HEK293 (cell line): ENCODE measurements around the gene LYPD6B.

Source experiments
- CTCF ChIA-PET: fragments of 350-600 bp; formaldehyde crosslinking; extraction: SDS; loops from one replicate; lab custom pipeline; 2021; ENCODE audit warnings: antibody characterized with exemption; lab: Yijun Ruan, JAX
- POLR2A ChIA-PET: fragments of 300-600 bp; formaldehyde crosslinking; extraction: SDS; loops from one replicate; lab custom pipeline; 2020; ENCODE audit warnings: antibody characterized with exemption, inconsistent platforms; lab: Yijun Ruan, JAX
- H3K27ac ChIP-seq: fragments of 200-500 bp; sonication (Bioruptor generic); 2 replicates; pipeline ENCODE4 v1.5.1; 2014; ENCODE audit warnings: low read depth, low read length, control low read depth, inconsistent platforms; ENCODE audit errors: extremely low read depth
- H3K36me3 ChIP-seq, 2 experiments: fragments of 200-500 bp in 1 of 2; sonication (Bioruptor generic) in 1 of 2; 1 replicate in 1 of 2; 2 replicates in 1 of 2; pipeline ENCODE4 v1.5.1; 2014 to 2017; ENCODE audit warnings: inconsistent platforms in 2 of 2, low read length in 2 of 2; ENCODE audit not compliant: control insufficient read depth in 2 of 2, insufficient read depth in 1 of 2
- H3K4me1 ChIP-seq: fragments of 200-500 bp; sonication (Bioruptor generic); 2 replicates; pipeline ENCODE4 v1.5.1; 2014; ENCODE audit warnings: mild to moderate bottlenecking, low read length, inconsistent platforms; ENCODE audit not compliant: control insufficient read depth, insufficient read depth
- H3K4me3 ChIP-seq: 2 replicates; pipeline ENCODE4 v1.5.1; 2011; ENCODE audit warnings: low read depth, mild to moderate bottlenecking, control low read depth, low read length, moderate library complexity
- H3K9me3 ChIP-seq: fragments of 200-500 bp; sonication (Bioruptor generic); 2 replicates; pipeline ENCODE4 v1.5.1; 2014; ENCODE audit warnings: low read depth, low read length, inconsistent platforms; ENCODE audit not compliant: control insufficient read depth, insufficient read depth
- BCL11B ChIP-seq: fragments of 450-650 bp; formaldehyde crosslinking; IDR thresholded peaks from 2 replicates; pipeline ENCODE4 v1.5.1; 2016; ENCODE audit warnings: low read depth, missing biosample characterization, missing genetic modification characterization
- EGR2 ChIP-seq: fragments of 450-650 bp; formaldehyde crosslinking; IDR thresholded peaks from 2 replicates; pipeline ENCODE4 v1.5.1; 2016; ENCODE audit warnings: low read depth, missing biosample characterization, missing genetic modification characterization
- FEZF1 ChIP-seq: fragments of 450-650 bp; formaldehyde crosslinking; IDR thresholded peaks from 2 replicates; pipeline ENCODE4 v1.5.1; 2016; ENCODE audit warnings: missing biosample characterization, missing genetic modification characterization
- GFI1B ChIP-seq: fragments of 450-650 bp; formaldehyde crosslinking; IDR thresholded peaks from 2 replicates; pipeline ENCODE4 v1.5.1; 2016; ENCODE audit warnings: missing biosample characterization, missing genetic modification characterization
- KLF1 ChIP-seq: fragments of 450-650 bp; formaldehyde crosslinking; IDR thresholded peaks from 2 replicates; pipeline ENCODE4 v1.5.1; 2016; ENCODE audit warnings: missing biosample characterization, missing genetic modification characterization
- KLF10 ChIP-seq: fragments of 450-650 bp; IDR thresholded peaks from 2 replicates; pipeline ENCODE4 v1.5.1; 2018; ENCODE audit warnings: missing biosample characterization, mild to moderate bottlenecking, missing genetic modification characterization
- REPIN1 ChIP-seq: fragments of 450-650 bp; formaldehyde crosslinking; IDR thresholded peaks from 2 replicates; pipeline ENCODE4 v1.5.1; 2017; ENCODE audit warnings: missing biosample characterization, missing genetic modification characterization, low read depth
- SETDB1 ChIP-seq: IDR thresholded peaks from one replicate; pipeline ENCODE4 v1.6.1; 2017; ENCODE audit warnings: mild to moderate bottlenecking, low read length, moderate library complexity, mixed read lengths; ENCODE audit not compliant: insufficient read length
- SP2 ChIP-seq: fragments of 450-650 bp; formaldehyde crosslinking; IDR thresholded peaks from 2 replicates; pipeline ENCODE4 v1.5.1; 2016; ENCODE audit warnings: missing biosample characterization, missing genetic modification characterization
- SP3 ChIP-seq: fragments of 450-650 bp; formaldehyde crosslinking; IDR thresholded peaks from 2 replicates; pipeline ENCODE4 v1.5.1; 2016; ENCODE audit warnings: missing biosample characterization, missing genetic modification characterization
- ZBTB7A ChIP-seq: fragments of 450-650 bp; formaldehyde crosslinking; IDR thresholded peaks from 2 replicates; pipeline ENCODE4 v1.5.1; 2016; ENCODE audit warnings: low read depth, missing biosample characterization, missing genetic modification characterization
- ZFP37 ChIP-seq: fragments of 450-650 bp; formaldehyde crosslinking; IDR thresholded peaks from 2 replicates; pipeline ENCODE4 v1.5.1; 2016; ENCODE audit warnings: missing biosample characterization, missing genetic modification characterization
- ZFP41 ChIP-seq: fragments of 450-650 bp; formaldehyde crosslinking; IDR thresholded peaks from 2 replicates; pipeline ENCODE4 v1.5.1; 2016; ENCODE audit warnings: missing biosample characterization, missing genetic modification characterization, borderline replicate concordance
- ZNF2 ChIP-seq: fragments of 450-650 bp; formaldehyde crosslinking; IDR thresholded peaks from 2 replicates; pipeline ENCODE4 v1.5.1; 2016; ENCODE audit warnings: missing biosample characterization, missing genetic modification characterization
- ZNF202 ChIP-seq: fragments of 450-650 bp; formaldehyde crosslinking; IDR thresholded peaks from 2 replicates; pipeline ENCODE4 v1.5.1; 2016; ENCODE audit warnings: missing biosample characterization, missing genetic modification characterization, borderline replicate concordance
- ZNF223 ChIP-seq: fragments of 450-650 bp; formaldehyde crosslinking; IDR thresholded peaks from 2 replicates; pipeline ENCODE4 v1.5.1; 2016; ENCODE audit warnings: missing biosample characterization, missing genetic modification characterization
- ZNF23 ChIP-seq: fragments of 450-650 bp; formaldehyde crosslinking; IDR thresholded peaks from 2 replicates; pipeline ENCODE4 v1.5.1; 2016; ENCODE audit warnings: missing biosample characterization, missing genetic modification characterization, borderline replicate concordance
- ZNF311 ChIP-seq: fragments of 450-650 bp; formaldehyde crosslinking; IDR thresholded peaks from 2 replicates; pipeline ENCODE4 v1.5.1; 2017; ENCODE audit warnings: missing biosample characterization, missing genetic modification characterization, borderline replicate concordance
- ZNF37A ChIP-seq: fragments of 450-650 bp; IDR thresholded peaks from 2 replicates; pipeline ENCODE4 v1.5.1; 2018; ENCODE audit warnings: missing biosample characterization, missing genetic modification characterization
- ZNF433 ChIP-seq: fragments of 450-650 bp; formaldehyde crosslinking; IDR thresholded peaks from 2 replicates; pipeline ENCODE4 v1.5.1; 2016; ENCODE audit warnings: missing biosample characterization, missing genetic modification characterization, low read depth
- ZNF544 ChIP-seq: fragments of 450-650 bp; formaldehyde crosslinking; IDR thresholded peaks from 2 replicates; pipeline ENCODE4 v1.5.0; 2017; ENCODE audit warnings: missing biosample characterization, missing genetic modification characterization
- ZNF561 ChIP-seq: fragments of 450-650 bp; IDR thresholded peaks from 2 replicates; pipeline ENCODE4 v1.5.1; 2018; ENCODE audit warnings: missing biosample characterization, missing genetic modification characterization, borderline replicate concordance
- ZNF621 ChIP-seq: fragments of 450-650 bp; formaldehyde crosslinking; IDR thresholded peaks from 2 replicates; pipeline ENCODE4 v1.5.1; 2017; ENCODE audit warnings: missing biosample characterization, missing genetic modification characterization
- ZNF777 ChIP-seq: fragments of 450-650 bp; formaldehyde crosslinking; IDR thresholded peaks from 2 replicates; pipeline ENCODE4 v1.5.1; 2017; ENCODE audit warnings: missing biosample characterization, missing genetic modification characterization, borderline replicate concordance
- ZNF785 ChIP-seq: fragments of 450-650 bp; formaldehyde crosslinking; IDR thresholded peaks from 2 replicates; pipeline ENCODE4 v1.5.1; 2016; ENCODE audit warnings: missing biosample characterization, missing genetic modification characterization
- TF ChIP-seq, protein P1 (sequence below): fragments of 450-650 bp; formaldehyde crosslinking; IDR thresholded peaks from 2 replicates; pipeline ENCODE4 v1.5.1; 2016; ENCODE audit warnings: missing biosample characterization, missing genetic modification characterization
- TF ChIP-seq, protein P2 (sequence below): fragments of 450-650 bp; formaldehyde crosslinking; IDR thresholded peaks from 2 replicates; pipeline ENCODE4 v1.5.1; 2016; ENCODE audit warnings: missing biosample characterization, missing genetic modification characterization
- TF ChIP-seq, protein P3 (sequence below): fragments of 450-650 bp; formaldehyde crosslinking; IDR thresholded peaks from 2 replicates; pipeline ENCODE4 v1.5.1; 2017; ENCODE audit warnings: missing biosample characterization, missing genetic modification characterization
- TF ChIP-seq, protein P4 (sequence below): fragments of 450-650 bp; formaldehyde crosslinking; IDR thresholded peaks from 2 replicates; pipeline ENCODE4 v1.5.1; 2016; ENCODE audit warnings: missing biosample characterization, missing genetic modification characterization, low read depth

Gene LYPD6B

DNA sequence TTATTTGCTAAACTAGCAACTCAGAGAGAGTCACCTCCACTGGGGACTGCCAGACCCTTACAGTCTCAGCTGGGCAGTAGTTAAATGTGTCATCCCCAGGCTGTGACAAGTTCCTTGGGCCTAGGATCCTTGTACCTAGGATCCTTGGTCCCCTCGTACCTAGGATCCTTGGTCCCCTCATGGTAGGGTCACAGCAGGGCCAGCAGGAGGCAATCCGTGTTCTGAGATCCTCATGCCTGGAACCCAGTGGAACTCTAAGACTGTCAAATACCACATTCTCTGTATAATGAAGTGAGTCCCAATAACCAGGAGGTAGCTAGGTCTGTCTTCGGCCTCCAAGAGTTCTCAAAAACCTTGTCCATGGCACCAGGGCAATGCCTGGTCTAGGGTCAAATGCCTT, 60.8 kb downstream of the LYPD6B start:
- H3K4me1 ChIP-seq: no peaks in the 10 kb centered on the region
- no peaks in the 10 kb centered on the region for H3K9me3 ChIP-seq
- no peak overlapping the region for H3K27ac ChIP-seq
- POLR2A ChIA-PET: no interaction called here
- TF ChIP-seq ZNF777 (tag by site-specific recombination) (no peak), SP3 (no peak), ZFP37 (no peak), KLF1 (tag by site-specific recombination) (no peak), SP2 (no peak), GFI1B (tag by site-specific recombination) (no peak), ZNF202 (tag by site-specific recombination) (no peak)
- TF ChIP-seq, protein P1, sequence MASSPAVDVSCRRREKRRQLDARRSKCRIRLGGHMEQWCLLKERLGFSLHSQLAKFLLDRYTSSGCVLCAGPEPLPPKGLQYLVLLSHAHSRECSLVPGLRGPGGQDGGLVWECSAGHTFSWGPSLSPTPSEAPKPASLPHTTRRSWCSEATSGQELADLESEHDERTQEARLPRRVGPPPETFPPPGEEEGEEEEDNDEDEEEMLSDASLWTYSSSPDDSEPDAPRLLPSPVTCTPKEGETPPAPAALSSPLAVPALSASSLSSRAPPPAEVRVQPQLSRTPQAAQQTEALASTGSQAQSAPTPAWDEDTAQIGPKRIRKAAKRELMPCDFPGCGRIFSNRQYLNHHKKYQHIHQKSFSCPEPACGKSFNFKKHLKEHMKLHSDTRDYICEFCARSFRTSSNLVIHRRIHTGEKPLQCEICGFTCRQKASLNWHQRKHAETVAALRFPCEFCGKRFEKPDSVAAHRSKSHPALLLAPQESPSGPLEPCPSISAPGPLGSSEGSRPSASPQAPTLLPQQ (tag by site-specific recombination): no peak
- TF ChIP-seq, all 188 proteins: peak for 0
- Histone ChIP-seq H3K36me3 (no peaks in the 10 kb centered on the region), H3K4me3 (no peak overlapping the region)
- CTCF ChIA-PET: interaction anchor here (0.6 to 0.9 kb wide), 2 partner anchors 14 to 186 kb away, joined by 3 to 4 read pairs; no protein-coding TSS in a partner anchor

DNA sequence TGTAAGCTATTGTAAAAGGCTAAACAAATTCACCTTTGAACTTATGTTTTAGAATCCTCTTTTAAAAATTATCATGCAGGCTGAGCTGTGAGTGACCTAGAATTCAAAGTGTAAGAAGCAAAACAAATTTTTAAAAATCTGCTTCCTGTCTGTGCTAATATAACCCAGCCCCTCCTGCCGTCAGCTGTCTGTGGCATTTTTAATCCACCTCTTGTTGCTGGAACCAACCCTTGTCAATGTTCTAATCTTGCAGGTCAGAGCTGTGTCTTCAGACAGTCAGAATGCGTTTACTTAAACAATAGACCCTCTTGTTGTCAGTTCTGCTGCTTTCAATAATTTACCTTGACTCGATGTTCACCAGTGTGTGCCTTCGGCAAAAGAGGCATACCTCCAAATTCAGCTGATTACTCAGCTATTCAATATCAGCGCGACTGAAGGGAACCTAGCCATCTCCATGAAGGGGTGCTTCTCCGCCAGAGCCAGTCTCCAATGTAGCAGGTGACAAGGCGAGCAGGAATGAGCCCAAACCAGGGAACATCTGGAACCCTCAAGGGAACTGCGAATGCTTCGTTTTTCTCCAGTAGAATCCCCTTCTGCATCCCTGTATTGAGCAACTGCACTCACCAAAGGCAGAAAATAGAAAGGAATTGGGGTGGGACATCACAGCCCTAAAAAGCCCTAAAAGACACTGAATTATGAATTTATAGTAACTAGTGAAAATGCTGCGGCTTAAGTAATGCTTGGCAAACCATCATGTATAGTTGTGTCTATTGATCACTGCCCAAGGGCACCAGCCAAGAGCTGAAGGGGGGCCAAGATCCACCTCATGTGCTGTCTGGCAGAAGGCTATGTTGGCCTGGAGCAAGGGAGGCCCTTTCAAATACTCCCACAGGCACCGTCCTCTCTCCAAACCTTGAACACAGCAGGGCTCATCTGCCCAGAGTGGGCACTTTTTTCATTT, 62.5 kb downstream of the LYPD6B start:
- POLR2A ChIA-PET: no interaction called here

DNA sequence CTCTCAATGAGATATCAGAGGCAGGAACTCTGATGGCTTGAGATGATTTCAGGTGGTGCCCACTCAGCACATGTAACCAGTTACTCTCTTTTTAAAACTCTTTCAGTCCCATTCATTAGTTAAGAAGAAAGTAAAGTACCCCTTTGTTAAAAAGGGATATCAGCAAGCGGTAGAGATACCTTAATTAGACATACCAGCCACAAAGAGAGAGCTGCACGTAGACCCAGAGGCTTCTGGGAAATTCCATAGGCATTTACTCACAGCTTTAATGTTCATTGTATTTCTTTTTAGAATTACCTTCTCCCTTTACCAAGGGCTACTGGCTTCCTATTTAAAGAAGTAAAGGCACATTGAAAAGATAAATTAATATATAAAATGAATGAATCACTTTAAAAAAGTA, 63.3 kb downstream of the LYPD6B start:
- Histone ChIP-seq H3K27ac (no peak overlapping the region), H3K36me3 (no peaks in the 10 kb centered on the region), H3K4me3 (no peak overlapping the region), H3K4me1 (no peaks in the 10 kb centered on the region), H3K9me3 (no peaks in the 10 kb centered on the region)
- ChIA-PET CTCF (interaction anchor here (0.8 to 1.2 kb wide), 2 partner anchors 20 to 472 kb away, joined by 3 to 5 read pairs; no protein-coding TSS in a partner anchor), POLR2A (no interaction called here)
- TF ChIP-seq ZFP37 (no peak), ZNF433 (tag by site-specific recombination) (no peak), ZNF2 (tag by site-specific recombination) (no peak), REPIN1 (tag by site-specific recombination) (no peak), ZNF561 (tag by site-specific recombination) (no peak), ZFP41 (no peak), ZBTB7A (no peak), BCL11B (tag by site-specific recombination) (no peak), SETDB1 (no peak)
- TF ChIP-seq, protein P2, sequence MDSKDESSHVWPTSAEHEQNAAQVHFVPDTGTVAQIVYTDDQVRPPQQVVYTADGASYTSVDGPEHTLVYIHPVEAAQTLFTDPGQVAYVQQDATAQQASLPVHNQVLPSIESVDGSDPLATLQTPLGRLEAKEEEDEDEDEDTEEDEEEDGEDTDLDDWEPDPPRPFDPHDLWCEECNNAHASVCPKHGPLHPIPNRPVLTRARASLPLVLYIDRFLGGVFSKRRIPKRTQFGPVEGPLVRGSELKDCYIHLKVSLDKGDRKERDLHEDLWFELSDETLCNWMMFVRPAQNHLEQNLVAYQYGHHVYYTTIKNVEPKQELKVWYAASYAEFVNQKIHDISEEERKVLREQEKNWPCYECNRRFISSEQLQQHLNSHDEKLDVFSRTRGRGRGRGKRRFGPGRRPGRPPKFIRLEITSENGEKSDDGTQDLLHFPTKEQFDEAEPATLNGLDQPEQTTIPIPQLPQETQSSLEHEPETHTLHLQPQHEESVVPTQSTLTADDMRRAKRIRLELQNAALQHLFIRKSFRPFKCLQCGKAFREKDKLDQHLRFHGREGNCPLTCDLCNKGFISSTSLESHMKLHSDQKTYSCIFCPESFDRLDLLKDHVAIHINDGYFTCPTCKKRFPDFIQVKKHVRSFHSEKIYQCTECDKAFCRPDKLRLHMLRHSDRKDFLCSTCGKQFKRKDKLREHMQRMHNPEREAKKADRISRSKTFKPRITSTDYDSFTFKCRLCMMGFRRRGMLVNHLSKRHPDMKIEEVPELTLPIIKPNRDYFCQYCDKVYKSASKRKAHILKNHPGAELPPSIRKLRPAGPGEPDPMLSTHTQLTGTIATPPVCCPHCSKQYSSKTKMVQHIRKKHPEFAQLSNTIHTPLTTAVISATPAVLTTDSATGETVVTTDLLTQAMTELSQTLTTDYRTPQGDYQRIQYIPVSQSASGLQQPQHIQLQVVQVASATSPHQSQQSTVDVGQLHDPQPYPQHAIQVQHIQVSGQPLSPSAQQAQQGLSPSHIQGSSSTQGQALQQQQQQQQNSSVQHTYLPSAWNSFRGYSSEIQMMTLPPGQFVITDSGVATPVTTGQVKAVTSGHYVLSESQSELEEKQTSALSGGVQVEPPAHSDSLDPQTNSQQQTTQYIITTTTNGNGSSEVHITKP: no peak

More for the DNA sequence above, 62.5 kb downstream of the LYPD6B start:
- no peaks in the 10 kb centered on the region for H3K4me1 ChIP-seq
- H3K36me3 ChIP-seq: no peaks in the 10 kb centered on the region
- no peak overlapping the region for H3K27ac ChIP-seq
- no peak overlapping the region for H3K4me3 ChIP-seq
- CTCF ChIA-PET: interaction anchor here (1.1 to 1.2 kb wide), 2 partner anchors 20 to 460 kb away, joined by 3 to 4 read pairs; no protein-coding TSS in a partner anchor
- H3K9me3 ChIP-seq: no peaks in the 10 kb centered on the region
- no peak for TF ChIP-seq ZNF311
- TF ChIP-seq ZNF785 (tag by site-specific recombination): no peak
- TF ChIP-seq KLF10: no peak
- no peak for TF ChIP-seq BCL11B (tag by site-specific recombination)
- no peak for TF ChIP-seq ZNF621
- TF ChIP-seq, protein P3, sequence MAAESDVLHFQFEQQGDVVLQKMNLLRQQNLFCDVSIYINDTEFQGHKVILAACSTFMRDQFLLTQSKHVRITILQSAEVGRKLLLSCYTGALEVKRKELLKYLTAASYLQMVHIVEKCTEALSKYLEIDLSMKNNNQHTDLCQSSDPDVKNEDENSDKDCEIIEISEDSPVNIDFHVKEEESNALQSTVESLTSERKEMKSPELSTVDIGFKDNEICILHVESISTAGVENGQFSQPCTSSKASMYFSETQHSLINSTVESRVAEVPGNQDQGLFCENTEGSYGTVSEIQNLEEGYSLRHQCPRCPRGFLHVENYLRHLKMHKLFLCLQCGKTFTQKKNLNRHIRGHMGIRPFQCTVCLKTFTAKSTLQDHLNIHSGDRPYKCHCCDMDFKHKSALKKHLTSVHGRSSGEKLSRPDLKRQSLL (tag by site-specific recombination): no peak
- no peak for TF ChIP-seq ZNF223 (tag by site-specific recombination)
- TF ChIP-seq ZNF23 (tag by site-specific recombination): no peak
- TF ChIP-seq EGR2: no peak
- no peak for TF ChIP-seq FEZF1
- TF ChIP-seq ZNF544 (tag by site-specific recombination): no peak
- no peak for TF ChIP-seq ZNF37A
- TF ChIP-seq, protein P4, sequence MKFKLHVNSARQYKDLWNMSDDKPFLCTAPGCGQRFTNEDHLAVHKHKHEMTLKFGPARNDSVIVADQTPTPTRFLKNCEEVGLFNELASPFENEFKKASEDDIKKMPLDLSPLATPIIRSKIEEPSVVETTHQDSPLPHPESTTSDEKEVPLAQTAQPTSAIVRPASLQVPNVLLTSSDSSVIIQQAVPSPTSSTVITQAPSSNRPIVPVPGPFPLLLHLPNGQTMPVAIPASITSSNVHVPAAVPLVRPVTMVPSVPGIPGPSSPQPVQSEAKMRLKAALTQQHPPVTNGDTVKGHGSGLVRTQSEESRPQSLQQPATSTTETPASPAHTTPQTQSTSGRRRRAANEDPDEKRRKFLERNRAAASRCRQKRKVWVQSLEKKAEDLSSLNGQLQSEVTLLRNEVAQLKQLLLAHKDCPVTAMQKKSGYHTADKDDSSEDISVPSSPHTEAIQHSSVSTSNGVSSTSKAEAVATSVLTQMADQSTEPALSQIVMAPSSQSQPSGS (tag by site-specific recombination): no peak
